Omental fat pad (tissue), 4 donors: ENCODE results near the gene HIKESHI. TPM values are rescaled to one million over a fixed set of nuclear protein-coding genes. Genes with fewer than 3 reads are reported as not detected.

Source experiments
- ATAC-seq: fragments of 150-250 bp; one replicate; pipeline ENCODE4 v1.9.1; 2016; ENCODE audit warnings: mild to moderate bottlenecking, moderate library complexity; ENCODE audit not compliant: low FRiP score
- DNase-seq: peaks from one replicate; pipeline ENCODE4 v3.0.0-alpha.2; 2019; ENCODE audit warnings: low spot score
- total RNA-seq, 4 donors: library from RNA; depleted of rRNA; stranded (reverse); fragments of >200 nt; gene quantifications; one replicate each; pipeline ENCODE4 v1.1.0, GENCODE V29; 2016
- TF ChIP-seq, protein P1 (sequence below), 3 donors: fragments of 450-650 bp; IDR thresholded peaks; one replicate each; pipeline ENCODE4 v1.5.1; 2016 to 2017; ENCODE audit warnings: antibody characterized with exemption in 3 of 3, mild to moderate bottlenecking in 3 of 3, moderate library complexity in 2 of 3

Gene HIKESHI
- total RNA-seq, 4 donors from 2014 or later, result 19.6 to 38.2 (median 33.9) TPM

DNA sequence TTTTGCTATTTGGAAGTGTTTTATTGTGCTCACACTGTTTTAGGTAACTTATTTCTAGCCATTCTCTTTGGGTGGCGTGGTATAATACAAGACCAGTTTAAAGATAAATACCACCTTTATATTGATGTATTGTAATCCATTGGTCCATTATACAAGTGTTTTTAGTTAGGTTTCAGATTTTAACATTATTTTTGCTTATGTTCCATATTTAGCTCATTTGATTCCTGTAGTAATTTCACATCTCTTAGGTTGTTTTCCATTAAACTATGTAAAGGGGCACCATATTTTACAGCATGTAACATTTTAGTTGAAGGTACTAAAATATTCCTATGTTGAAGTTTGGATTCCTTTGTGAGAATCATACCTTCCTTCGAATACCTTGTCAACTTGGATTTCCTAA lies 37.4 kb upstream of the HIKESHI start:
- DNase-seq, result no peak
- TF ChIP-seq, protein P1, sequence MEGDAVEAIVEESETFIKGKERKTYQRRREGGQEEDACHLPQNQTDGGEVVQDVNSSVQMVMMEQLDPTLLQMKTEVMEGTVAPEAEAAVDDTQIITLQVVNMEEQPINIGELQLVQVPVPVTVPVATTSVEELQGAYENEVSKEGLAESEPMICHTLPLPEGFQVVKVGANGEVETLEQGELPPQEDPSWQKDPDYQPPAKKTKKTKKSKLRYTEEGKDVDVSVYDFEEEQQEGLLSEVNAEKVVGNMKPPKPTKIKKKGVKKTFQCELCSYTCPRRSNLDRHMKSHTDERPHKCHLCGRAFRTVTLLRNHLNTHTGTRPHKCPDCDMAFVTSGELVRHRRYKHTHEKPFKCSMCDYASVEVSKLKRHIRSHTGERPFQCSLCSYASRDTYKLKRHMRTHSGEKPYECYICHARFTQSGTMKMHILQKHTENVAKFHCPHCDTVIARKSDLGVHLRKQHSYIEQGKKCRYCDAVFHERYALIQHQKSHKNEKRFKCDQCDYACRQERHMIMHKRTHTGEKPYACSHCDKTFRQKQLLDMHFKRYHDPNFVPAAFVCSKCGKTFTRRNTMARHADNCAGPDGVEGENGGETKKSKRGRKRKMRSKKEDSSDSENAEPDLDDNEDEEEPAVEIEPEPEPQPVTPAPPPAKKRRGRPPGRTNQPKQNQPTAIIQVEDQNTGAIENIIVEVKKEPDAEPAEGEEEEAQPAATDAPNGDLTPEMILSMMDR (IDR thresholded peaks at IDR 0.05), result no peak

DNA sequence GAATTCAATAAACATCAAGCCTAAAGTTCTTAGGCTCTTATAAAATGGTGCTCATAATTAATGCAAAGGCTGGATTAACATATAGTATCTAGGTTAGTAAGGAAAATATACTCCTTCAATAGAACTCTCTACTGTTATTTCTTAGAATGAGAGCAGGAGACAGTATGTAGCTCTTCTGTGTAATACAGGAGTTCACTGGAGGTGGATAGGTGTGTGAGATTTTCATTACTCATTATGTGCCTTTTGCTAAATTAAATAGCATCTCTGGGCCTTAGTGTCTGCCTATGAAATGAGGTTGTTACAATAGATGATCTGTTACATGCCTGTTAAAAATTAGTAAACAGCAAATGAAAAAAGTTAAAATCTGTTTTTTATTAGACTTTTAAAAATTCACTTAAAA lies 36.8 kb upstream of the HIKESHI start:
- TF ChIP-seq, protein P1 (IDR thresholded peaks at IDR 0.05), result no peak
- ATAC-seq, result no peak

More for the DNA sequence above, 37.4 kb upstream of the HIKESHI start:
- no peak for ATAC-seq

DNA sequence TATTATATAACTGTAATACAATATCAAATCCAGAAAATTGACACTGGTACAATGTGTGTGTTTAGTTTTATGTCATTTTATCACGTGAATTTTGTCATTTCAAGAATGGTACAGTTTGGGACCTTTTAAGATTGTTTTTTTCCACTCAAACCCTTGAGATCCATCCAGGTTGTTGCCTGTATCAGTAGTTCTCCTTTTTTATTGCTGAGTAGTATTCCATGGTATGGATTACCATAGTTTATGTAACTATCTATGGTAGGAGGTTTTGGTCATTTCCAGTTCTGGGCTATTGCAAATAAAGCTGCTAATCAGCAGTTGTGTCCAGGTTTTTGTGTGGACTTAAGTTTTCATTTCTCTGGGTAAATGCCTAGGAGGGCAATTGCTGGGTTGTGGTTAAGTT lies 32.4 kb upstream of the HIKESHI start:
- TF ChIP-seq, protein P1 (IDR thresholded peaks at IDR 0.05), result no peak
- ATAC-seq, result no peak

More for the DNA sequence above, 36.8 kb upstream of the HIKESHI start:
- DNase-seq, result no peak

DNA sequence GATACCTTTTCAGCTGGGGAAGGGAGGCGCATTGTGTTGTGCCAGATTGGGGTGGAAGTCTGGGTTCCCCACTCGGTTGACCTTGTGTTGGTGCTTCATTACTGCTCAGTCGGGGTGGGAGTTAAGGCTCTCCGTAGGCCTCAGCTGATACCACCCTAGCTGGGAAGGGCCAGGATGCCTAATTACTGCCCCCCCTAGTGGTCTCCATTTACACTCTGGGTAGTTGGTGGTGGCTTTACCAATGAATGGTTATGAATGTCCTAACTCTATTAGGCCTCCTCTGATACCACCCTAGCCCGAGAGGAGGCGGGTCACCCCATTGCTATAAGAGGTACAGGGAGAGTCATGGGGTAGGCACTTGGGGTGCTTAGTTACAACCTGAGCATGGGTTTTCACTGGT lies 27.5 kb upstream of the HIKESHI start:
- DNase-seq (no peak), ATAC-seq (no peak)
- TF ChIP-seq, protein P1 (IDR thresholded peaks at IDR 0.05), result no peak

More for the DNA sequence above, 32.4 kb upstream of the HIKESHI start:
- DNase-seq, result no peak

DNA sequence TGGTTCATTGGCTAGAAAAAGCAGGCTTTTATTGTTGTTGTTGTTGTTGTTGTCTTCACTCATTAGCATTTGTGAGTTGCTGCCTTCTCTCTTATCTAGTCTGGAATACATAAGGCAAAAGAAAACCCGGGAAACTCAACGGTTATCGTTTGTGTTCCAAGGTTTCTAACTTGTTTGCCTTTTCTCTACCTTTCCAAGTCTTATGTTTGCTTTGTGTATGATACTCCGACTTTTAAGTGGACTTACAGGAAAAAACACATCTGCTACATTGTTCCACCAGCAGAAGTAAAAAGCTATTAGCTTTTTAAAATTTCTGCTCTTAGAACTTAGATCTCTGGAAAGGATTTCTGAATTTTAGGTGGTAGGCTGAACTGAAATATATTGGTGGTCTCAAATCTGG lies 27.0 kb upstream of the HIKESHI start:
- DNase-seq (no peak), ATAC-seq (no peak)
- TF ChIP-seq, protein P1 (IDR thresholded peaks at IDR 0.05), result no peak

DNA sequence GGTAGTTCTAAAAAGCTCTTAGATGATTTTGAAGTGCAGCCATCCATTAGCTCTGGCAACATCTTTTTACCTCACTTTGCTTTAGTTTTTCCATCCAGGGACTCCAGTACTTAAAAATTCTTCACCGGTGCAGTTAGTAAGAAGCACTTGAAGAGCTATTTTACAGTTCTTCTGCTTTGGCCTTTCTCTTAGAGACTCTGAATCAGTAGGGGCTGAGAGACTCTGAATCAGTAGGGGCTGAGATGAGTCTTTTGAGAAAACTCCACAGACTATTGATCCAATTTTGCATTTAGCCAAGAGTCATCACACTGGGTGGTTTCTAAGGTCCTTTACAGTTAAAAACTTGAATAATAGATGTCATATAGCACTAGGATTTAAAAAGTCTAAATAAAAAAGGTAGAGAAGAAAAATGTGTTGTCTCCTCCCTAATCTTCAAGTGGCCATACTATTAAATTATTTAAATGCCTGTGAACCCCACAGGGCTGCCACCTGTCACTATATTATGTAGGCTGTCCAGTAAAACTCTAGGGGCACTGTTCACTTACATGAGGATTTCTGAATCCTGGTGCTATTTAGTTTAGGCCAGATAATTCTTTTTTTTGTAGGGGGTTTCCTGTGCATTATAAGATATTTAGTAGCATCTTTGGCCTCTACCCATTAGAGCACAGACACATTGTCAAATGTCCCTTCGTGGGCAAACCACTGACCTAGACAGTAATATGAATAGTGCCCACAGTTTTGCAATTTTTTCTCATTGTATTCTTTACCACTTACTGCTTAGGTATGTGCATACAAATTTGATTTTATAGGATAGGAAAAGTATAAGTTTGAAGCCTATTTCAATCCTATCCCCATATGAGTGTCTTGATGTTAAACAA lies 26.3 kb upstream of the HIKESHI start:
- no peak for ATAC-seq
- TF ChIP-seq, protein P1 (IDR thresholded peaks at IDR 0.05), result no peak
- no peak for DNase-seq

DNA sequence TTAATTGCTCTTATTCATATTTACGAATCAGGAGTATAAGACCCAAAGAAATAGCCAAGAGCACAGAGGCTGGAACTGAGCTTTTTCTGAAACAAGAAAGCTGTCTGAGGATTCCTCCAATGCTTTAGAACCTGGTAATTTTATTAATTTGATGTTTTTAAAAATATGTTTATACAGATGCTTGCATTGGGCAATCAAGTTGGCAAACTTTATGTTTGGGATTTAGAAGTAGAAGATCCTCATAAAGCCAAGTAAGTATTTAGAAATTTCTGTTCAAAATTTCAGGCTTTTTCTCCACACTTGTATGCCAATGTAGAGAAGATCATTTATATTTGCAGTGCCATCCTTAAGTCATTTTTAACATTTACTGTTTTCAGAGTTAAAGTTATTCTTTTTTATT lies 24.3 kb upstream of the HIKESHI start:
- TF ChIP-seq, protein P1 (IDR thresholded peaks at IDR 0.05), result no peak
- ATAC-seq (no peak), DNase-seq (no peak)
